NCI-H748 treated with DMSO at 0.1 percent for 48 hours (cell line): ENCODE results near the gene KCTD12.

Experiments
- DNase-seq: peaks from one replicate; lab custom pipeline; 2025; lab: John Stamatoyannopoulos, UW

The KCTD12 gene

GRCh38 chr13:76853921-76854608 lies 32.1 kb downstream of the KCTD12 start:
- DNase-seq, result no peak

GRCh38 chr13:76853481-76853880 lies 32.7 kb downstream of the KCTD12 start:
- no peak for DNase-seq

DNA sequence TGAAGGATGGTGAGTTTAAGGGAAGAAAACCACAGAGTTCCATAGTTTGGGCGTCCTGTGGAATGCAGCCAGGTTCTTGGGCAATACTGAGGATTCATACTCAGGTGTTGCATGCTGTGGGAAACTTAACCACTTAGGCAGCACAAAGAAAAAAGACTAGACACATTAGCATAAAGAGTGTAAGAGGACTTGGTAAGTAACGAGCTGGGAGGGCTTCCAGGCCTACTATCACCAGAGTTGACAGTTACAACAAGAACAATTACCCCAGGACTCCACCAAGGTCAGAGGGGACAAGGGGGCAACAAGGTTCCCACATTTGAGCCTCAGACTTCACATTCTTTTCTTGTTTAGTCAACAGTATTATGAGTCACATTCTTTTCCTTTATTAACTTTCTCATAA lies 33.2 kb downstream of the KCTD12 start:
- no peak for DNase-seq

DNA sequence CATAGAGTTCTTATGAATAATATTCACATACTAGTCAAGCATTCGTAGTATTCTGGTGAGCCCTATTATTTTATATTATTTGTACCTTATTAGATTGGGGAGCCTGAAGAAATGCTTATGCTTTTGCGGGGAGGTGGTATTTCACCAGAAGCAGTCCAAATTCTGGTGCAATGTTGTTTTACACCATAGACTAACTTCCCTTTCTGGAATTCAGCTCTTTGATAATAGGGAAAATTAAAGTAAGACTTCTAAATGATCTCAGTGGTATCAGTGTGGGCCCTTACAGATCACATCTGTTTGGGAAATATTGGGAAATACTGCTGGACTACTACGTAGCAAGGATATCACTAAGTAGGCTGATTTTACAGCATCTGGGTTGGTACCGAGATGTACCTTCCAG lies 34.2 kb downstream of the KCTD12 start:
- DNase-seq, result no peak

DNA sequence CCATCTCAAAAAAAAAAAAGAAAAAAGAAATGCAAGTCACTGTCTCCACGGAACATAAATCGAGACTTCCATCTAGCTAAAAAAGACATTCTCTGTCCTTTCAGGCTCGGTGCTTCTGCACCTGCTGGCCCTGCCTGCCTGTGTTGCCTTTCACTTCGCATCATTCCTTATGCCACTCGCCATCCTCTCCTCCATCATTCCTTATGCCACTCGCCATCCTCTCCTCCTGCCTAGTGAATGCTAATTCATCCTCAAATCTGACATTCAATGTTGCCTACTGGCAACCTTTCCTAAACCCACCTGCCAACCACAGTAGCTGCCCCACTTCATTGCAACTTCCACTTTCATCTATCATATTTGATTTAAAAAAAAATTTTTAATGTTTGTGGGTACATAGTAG lies 36.7 kb downstream of the KCTD12 start:
- DNase-seq, result no peak

DNA sequence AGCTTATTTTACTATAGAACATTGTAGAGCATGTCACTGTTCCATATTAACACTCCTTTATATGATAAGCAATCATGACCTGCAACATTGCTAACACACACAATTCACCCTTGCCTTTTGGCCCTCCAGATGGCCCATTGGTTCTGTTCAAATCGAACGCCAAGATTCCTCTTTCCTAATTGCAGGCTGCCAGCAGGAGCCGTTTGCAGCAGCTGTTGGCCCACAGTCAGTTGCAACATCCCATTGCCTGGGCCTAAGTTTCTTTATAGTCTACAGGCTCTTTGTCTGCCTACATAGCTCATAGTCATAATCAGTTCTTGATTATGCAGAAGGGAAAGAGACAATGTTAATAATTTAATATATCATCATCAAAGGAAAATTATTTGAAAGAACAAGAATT lies 37.6 kb downstream of the KCTD12 start:
- DNase-seq, result no peak

GRCh38 chr13:76846363-76846762 lies 39.8 kb downstream of the KCTD12 start:
- DNase-seq, result no peak

DNA sequence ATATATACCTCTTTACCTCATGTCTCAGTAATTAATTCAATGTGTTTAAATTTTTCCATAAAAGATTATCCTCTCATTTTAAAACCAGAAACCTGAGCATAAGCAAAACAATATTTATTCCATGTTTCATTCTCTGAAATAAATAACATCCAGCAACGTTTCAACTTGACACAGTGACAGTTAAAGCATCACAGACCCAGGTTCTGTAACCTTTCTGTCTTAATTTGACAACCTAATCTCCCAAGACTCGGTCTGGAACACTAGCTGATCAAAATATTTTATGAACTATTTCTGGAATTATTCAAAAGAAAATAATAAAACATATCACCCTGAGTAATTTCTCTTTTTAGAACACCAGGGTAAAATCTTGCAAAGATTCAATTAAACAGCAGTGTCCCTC lies 40.3 kb downstream of the KCTD12 start:
- no peak for DNase-seq

DNA sequence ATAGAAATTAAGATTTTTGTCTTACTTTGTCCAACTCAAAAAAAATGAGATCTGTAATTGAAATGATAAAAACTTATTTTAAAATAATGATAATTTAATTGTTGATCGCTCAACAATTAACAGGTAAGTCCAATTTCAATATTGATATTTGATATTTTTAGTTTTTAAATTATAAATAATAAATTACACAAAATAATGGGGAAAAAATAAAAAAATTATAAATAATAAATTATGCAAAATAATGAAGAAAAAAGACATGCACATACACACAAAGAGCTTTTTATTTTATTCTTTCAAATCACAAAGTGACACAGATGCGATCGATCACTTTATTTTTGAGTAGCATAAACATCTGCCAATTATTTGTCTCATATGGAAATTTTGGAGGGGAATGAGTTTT lies 40.8 kb downstream of the KCTD12 start:
- DNase-seq, result no peak

DNA sequence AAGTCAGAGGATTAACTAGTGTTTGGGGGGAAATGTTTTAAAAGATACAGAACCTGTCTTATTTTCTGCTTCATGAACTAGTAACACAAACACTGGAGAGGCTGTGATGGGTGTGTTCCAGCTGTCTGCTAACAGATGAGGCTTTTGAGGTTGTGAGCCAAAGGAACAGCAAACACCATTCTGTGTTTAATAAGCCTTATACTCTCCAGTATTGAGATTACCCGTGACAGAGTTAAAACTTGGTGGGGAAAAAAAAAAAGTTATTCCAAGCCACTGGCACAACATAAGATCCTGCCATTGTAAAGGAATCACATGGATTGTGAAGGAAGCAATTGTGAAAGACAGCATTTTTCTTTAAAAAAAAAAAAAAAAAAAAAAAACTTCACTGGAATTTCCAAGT lies 48.4 kb downstream of the KCTD12 start:
- DNase-seq, result no peak

GRCh38 chr13:76836311-76836710 lies 49.9 kb downstream of the KCTD12 start:
- no peak for DNase-seq

GRCh38 chr13:76833441-76833954 lies 52.7 kb downstream of the KCTD12 start:
- no peak for DNase-seq

DNA sequence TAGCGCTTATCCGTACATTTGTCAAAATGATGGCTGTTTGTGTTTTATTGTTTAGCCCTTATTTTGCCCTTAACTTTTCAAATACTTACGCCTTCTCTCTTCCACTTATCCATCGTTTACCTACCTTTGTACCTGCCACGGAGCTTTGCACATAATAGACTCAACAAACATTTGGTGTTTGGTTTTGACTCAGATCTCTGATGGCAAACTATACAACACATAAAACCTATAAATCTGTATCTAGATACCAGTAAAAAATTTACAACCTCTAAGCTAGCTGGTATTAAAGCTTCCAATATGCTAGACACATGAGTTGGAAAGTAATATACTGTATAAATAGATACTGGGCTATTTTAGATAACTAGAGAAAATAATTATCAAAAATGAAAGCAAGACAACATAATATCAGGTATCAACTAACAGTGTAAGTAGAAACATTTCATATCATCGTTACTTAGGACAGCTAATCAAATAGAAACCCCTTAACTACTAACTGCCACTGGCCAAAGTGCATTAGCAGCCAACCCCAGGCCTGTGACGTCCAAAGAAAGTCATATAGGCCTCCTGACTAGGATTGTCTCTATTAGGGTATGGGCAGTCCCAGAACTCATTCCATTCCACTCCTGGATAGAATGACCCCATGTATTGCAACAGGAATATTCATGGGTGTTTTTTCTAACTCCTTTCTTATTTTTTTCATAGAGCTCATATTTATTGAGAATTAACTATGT lies 53.8 kb downstream of the KCTD12 start:
- DNase-seq, result peak; percentile 92

GRCh38 chr13:76830805-76831204 lies 55.4 kb downstream of the KCTD12 start:
- peak; percentile 56 for DNase-seq
